ENCODE measurements around the gene DHX32. TPM values are rescaled to one million over a fixed set of nuclear protein-coding genes. Genes with fewer than 3 reads are reported as not detected.
"Not testable (repeated sequence)": the region's sequence is repeated elsewhere in the genome, so short reads cannot be mapped to it uniquely, and the experiment has no call there.

DHX32 gene
- total RNA-seq, 4 donors from 2014 or later, result 40.0 to 53.2 (median 44.5) TPM

GRCh38 chr10:125925262-125925834, 44.3 kb upstream of the DHX32 start:
- no peaks in the 10 kb centered on the region for H3K4me1 ChIP-seq
- no peak for TF ChIP-seq POLR2AphosphoS5 (IDR thresholded peaks at IDR 0.05)
- H3K4me3 ChIP-seq, result no peak overlapping the region
- H3K9me3 ChIP-seq, result no peaks in the 10 kb centered on the region
- no peak overlapping the region for H3K27ac ChIP-seq
- H3K36me3 ChIP-seq, result no peaks in the 10 kb centered on the region
- H3K27me3 ChIP-seq, result no peaks in the 10 kb centered on the region
- 79% methylated on average over 5 of the region's 5 CpGs for whole genome bisulfite sequencing
- DNase-seq (ENCODE audit: low spot score in 2 of 2), result no peak

- 94% methylated on average over 2 of the region's 2 CpGs for WGBS
- not testable (repeated sequence) for H3K27ac ChIP-seq; H3K9me3 ChIP-seq; DNase-seq (ENCODE audit: low spot score in 2 of 2); H3K36me3 ChIP-seq; H3K4me3 ChIP-seq; H3K4me1 ChIP-seq; H3K27me3 ChIP-seq
Observed at GRCh38 chr10:125921643-125922306, 40.7 kb upstream of the DHX32 start.

DNA sequence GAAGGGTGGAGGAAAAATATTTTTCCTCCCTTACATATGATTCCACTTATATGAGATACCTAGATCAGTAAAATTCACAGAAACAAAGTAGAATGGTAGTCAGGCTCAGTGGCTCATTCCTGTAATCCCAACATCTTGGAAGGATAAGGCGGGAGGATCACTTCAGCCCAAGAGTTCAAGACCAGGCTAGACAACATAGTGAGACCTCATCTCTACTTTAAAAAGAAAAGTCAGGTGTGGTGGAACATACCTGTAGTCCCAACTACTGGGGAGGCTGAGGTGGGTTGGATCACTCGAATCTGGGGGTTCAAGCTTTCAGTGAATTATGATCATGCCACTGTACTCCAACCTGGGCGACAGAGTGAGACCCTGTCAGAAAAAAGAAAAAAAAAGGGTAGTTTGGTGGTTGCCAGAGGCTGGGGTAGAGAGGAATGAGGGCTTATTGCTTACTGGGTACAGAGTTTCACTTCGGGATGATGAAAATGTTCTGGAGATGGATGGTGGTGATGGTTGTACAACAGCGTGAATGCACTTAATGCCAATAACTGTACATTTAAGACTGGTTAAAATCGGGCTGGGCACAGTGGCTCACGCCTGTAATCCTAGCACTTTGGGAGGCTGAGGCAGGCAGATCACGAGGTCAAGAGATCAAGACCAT, 36.7 kb upstream of the DHX32 start:
- not testable (repeated sequence) for H3K27me3 ChIP-seq; DNase-seq (ENCODE audit: low spot score in 2 of 2); H3K9me3 ChIP-seq; H3K4me3 ChIP-seq; H3K4me1 ChIP-seq; H3K27ac ChIP-seq; H3K36me3 ChIP-seq
- WGBS, result 93% methylated on average over 8 of the region's 8 CpGs

DNA sequence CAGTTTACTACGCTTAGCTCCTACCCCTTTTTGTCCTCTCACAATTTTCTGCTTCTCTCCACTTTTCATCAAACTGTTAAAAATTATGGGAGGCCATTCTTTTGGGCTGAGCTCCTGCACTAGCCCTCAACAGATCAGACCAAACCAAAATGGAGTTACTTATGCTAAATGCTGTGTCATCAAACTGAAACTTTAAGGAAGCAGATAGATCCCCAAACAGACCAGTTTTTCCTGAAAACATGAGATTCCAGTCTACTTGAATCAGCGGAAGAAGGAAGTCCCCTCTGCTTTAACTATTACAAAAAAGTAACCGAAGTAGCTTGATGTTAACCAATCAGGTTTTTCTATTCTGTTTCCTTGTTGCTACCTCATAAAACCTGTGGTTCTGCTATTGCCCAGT, 35.9 kb upstream of the DHX32 start:
- no peak for TF ChIP-seq POLR2AphosphoS5 (IDR thresholded peaks at IDR 0.05)
- no peak for TF ChIP-seq POLR2A (IDR thresholded peaks at IDR 0.05)
- no peak for TF ChIP-seq CTCF (IDR thresholded peaks at IDR 0.05)
- no peak for TF ChIP-seq EP300 (IDR thresholded peaks at IDR 0.05)
- H3K4me3 ChIP-seq, result no peak overlapping the region
- no peak overlapping the region for H3K27ac ChIP-seq
- H3K9me3 ChIP-seq, result no peaks in the 10 kb centered on the region
- DNase-seq (ENCODE audit: low spot score in 2 of 2), result no peak
- H3K27me3 ChIP-seq, result no peaks in the 10 kb centered on the region
- no peaks in the 10 kb centered on the region for H3K36me3 ChIP-seq
- no peaks in the 10 kb centered on the region for H3K4me1 ChIP-seq
- 75% methylated on average over 3 of the region's 3 CpGs for WGBS

- H3K27ac ChIP-seq; H3K4me3 ChIP-seq; H3K9me3 ChIP-seq; DNase-seq (ENCODE audit: low spot score in 2 of 2); H3K4me1 ChIP-seq; H3K27me3 ChIP-seq; H3K36me3 ChIP-seq: not testable (repeated sequence)
- 40% methylated on average over 6 of the region's 6 CpGs for WGBS
Observed at GRCh38 chr10:125913277-125913676, 32.2 kb upstream of the DHX32 start.

- TF ChIP-seq EP300 (IDR thresholded peaks at IDR 0.05) (no peak), POLR2A (IDR thresholded peaks at IDR 0.05) (no peak), CTCF (IDR thresholded peaks at IDR 0.05) (no peak), POLR2AphosphoS5 (IDR thresholded peaks at IDR 0.05) (no peak)
- Histone ChIP-seq H3K27ac (no peak overlapping the region), H3K27me3 (no peaks in the 10 kb centered on the region), H3K9me3 (no peaks in the 10 kb centered on the region), H3K4me1 (no peaks in the 10 kb centered on the region), H3K36me3 (no peaks in the 10 kb centered on the region), H3K4me3 (no peak overlapping the region)
- DNase-seq (ENCODE audit: low spot score in 2 of 2), result no peak
- WGBS, result 83% methylated on average over 4 of the region's 4 CpGs
Observed at GRCh38 chr10:125911990-125912389, 30.9 kb upstream of the DHX32 start.

GRCh38 chr10:125911145-125911544, 30.1 kb upstream of the DHX32 start:
- WGBS, result 93% methylated on average over 10 of the region's 10 CpGs
- no peak for DNase-seq (ENCODE audit: low spot score in 2 of 2)
- no peak overlapping the region for H3K4me3 ChIP-seq
- no peaks in the 10 kb centered on the region for H3K27me3 ChIP-seq
- H3K36me3 ChIP-seq, result no peaks in the 10 kb centered on the region
- no peaks in the 10 kb centered on the region for H3K9me3 ChIP-seq
- no peaks in the 10 kb centered on the region for H3K4me1 ChIP-seq
- H3K27ac ChIP-seq, result no peak overlapping the region
- TF ChIP-seq POLR2AphosphoS5 (IDR thresholded peaks at IDR 0.05) (no peak), EP300 (IDR thresholded peaks at IDR 0.05) (no peak), CTCF (IDR thresholded peaks at IDR 0.05) (no peak), POLR2A (IDR thresholded peaks at IDR 0.05) (no peak)

DNA sequence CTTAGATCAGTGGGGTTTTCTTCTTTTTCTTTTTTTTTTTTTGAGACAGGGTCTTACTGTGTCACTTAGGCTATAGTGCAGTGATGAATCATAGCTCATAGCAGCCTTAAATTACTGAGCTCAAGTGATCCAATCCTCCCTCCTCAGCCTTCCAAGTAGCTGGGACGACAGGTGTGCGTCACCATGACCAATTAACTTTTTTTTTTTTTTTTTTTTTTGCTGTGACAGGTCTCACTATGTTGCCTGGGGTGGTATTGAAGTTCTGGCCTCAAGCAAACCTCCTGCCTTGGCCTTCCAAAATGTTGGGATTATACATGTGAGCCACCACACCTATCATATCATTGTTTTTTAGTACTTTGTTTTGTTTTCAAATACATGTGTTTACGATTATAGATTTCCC, 28.4 kb upstream of the DHX32 start:
- 55% methylated on average over 3 of the region's 3 CpGs for WGBS
- not testable (repeated sequence) for H3K27me3 ChIP-seq; H3K27ac ChIP-seq; H3K4me3 ChIP-seq; H3K36me3 ChIP-seq; DNase-seq (ENCODE audit: low spot score in 2 of 2); H3K9me3 ChIP-seq; H3K4me1 ChIP-seq

GRCh38 chr10:125908813-125909212, 27.7 kb upstream of the DHX32 start:
- H3K4me3 ChIP-seq; H3K9me3 ChIP-seq; H3K27ac ChIP-seq; H3K36me3 ChIP-seq; DNase-seq (ENCODE audit: low spot score in 2 of 2); H3K27me3 ChIP-seq; H3K4me1 ChIP-seq: not testable (repeated sequence)
- WGBS, result 69% methylated on average over 2 of the region's 2 CpGs

DNA sequence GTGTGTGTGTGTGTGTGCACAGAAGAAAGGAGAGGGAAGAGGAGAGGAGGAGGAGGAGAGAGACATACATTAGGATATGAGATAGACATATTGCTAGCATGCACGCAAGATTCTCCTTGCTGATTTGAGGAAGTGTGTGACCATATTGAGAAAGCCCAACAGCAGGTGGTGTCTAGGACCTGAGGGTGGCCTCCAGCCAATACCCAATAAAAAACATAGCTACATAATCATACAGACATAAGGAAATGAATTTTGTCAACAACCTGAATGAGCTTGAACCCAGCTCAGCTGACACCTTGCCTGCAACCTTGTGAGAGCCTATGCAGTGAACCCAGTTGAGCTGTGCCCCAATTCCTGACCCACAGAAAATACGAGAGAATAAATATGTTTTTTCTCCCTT, 26.5 kb upstream of the DHX32 start:
- not testable (repeated sequence) for DNase-seq (ENCODE audit: low spot score in 2 of 2); H3K27me3 ChIP-seq; H3K9me3 ChIP-seq; H3K4me1 ChIP-seq; H3K36me3 ChIP-seq; H3K27ac ChIP-seq; H3K4me3 ChIP-seq
- WGBS, result 86% methylated on average over 2 of the region's 2 CpGs

Measured in suprapubic skin (tissue), 4 donors.